ENCODE measurements around the gene CYP4F8.

The CYP4F8 gene

GRCh38 chr19:15651791-15652190, 36.8 kb downstream of the CYP4F8 start:
- TF ChIP-seq TAF1 (IDR thresholded peaks at IDR 0.05; ENCODE audit: borderline replicate concordance, low read depth, low read length) (no peak), POLR2AphosphoS5 (IDR thresholded peaks at IDR 0.05; ENCODE audit: low read depth, low read length) (no peak), POLR2A (IDR thresholded peaks at IDR 0.05; ENCODE audit: low read depth, low read length) (no peak)
- DNase-seq (ENCODE audit: insufficient read length) (no peak), FAIRE-seq (no peak)

GRCh38 chr19:15652559-15653278, 37.7 kb downstream of the CYP4F8 start:
- DNase-seq (ENCODE audit: insufficient read length) (no peak), FAIRE-seq (no peak)
- TF ChIP-seq POLR2A (IDR thresholded peaks at IDR 0.05; ENCODE audit: low read depth, low read length) (no peak), POLR2AphosphoS5 (IDR thresholded peaks at IDR 0.05; ENCODE audit: low read depth, low read length) (no peak)

DNA sequence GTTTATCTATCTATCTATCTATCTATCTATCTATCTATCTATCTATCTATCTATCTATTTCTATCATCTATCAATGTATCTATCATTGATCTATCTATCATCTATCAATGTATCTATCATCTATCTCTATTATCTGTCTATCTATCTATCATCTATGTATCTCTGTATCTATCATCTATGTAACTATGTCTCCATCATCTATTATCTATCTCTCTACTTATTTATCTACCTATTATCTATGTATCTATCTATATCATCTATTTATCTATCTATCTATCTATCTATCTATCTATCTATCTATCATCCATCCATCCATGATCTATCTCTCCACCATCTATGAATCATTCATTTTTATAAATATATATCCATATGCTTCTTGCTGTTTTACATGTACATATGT, 41.4 kb downstream of the CYP4F8 start:
- FAIRE-seq (no peak), DNase-seq (ENCODE audit: insufficient read length) (no peak)
- TF ChIP-seq TAF1 (IDR thresholded peaks at IDR 0.05; ENCODE audit: borderline replicate concordance, low read depth, low read length) (no peak), POLR2AphosphoS5 (IDR thresholded peaks at IDR 0.05; ENCODE audit: low read depth, low read length) (no peak), POLR2A (IDR thresholded peaks at IDR 0.05; ENCODE audit: low read depth, low read length) (no peak)

DNA sequence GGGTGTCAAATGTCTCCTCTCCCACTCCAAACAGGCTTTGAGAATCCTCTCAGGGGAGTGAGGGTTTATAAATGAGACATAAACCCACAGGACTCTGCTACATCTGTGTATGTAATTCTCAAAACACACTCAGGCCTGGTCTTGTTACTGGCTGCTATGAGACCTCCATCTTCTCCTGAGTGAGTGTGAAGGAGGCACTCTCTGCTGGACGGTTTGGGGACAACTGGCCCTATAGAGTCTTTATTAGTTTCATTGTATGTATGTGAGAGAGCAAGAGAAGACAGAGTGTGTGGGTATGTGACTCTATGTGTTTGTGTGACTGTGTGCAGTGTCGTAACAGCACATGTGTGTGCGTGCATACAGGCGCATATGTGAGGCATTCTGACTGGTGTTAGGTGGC, 48.2 kb downstream of the CYP4F8 start:
- FAIRE-seq (no peak), DNase-seq (ENCODE audit: insufficient read length) (no peak)
- no peak for TF ChIP-seq POLR2AphosphoS5 (IDR thresholded peaks at IDR 0.05; ENCODE audit: low read depth, low read length)
- TF ChIP-seq TAF1 (IDR thresholded peaks at IDR 0.05; ENCODE audit: borderline replicate concordance, low read depth, low read length), result no peak
- TF ChIP-seq POLR2A (IDR thresholded peaks at IDR 0.05; ENCODE audit: low read depth, low read length), result no peak

DNA sequence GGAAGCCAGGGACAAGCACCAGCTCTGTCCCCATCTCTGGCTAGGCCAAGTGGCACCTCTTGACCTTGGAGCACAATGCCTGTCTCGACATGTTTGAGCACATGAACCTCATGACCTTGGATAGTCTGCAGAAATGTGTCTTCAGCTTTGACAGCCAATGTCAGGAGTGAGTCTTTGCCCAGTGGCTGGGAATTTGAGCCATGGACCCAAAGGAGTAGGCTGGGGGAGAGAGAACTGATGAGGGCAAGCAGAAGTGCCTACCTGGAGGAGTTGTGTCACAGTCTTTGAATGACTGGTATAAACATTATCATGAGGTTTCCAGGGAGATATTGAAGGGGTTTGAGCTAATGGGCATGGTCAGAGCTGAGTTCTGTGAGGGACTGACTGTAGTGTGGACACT, 51.2 kb downstream of the CYP4F8 start:
- FAIRE-seq, result no peak
- DNase-seq (ENCODE audit: insufficient read length), result no peak
- TF ChIP-seq POLR2A (IDR thresholded peaks at IDR 0.05; ENCODE audit: low read depth, low read length) (no peak), POLR2AphosphoS5 (IDR thresholded peaks at IDR 0.05; ENCODE audit: low read depth, low read length) (no peak), TAF1 (IDR thresholded peaks at IDR 0.05; ENCODE audit: borderline replicate concordance, low read depth, low read length) (no peak)

DNA sequence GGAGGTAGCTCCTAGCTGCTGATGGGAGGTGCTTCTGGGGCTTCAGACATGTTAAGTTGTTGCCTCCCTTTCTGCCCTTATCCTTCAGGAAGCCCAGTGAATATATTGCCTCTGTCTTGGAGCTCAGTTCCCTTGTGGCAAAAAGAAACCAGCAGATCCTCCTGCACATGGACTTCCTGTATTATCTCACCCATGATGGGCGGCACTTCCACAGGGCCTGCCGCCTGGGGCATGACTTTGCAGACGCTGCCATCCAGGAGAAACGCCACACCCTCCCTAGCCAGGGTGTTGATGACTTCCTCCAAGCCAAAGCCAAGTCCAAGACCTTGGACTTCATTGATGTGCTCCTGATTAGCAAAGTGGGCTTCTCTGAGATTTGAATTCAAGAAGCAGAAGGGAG, 51.9 kb downstream of the CYP4F8 start:
- FAIRE-seq, result no peak
- no peak for TF ChIP-seq POLR2AphosphoS5 (IDR thresholded peaks at IDR 0.05; ENCODE audit: low read depth, low read length)
- no peak for TF ChIP-seq POLR2A (IDR thresholded peaks at IDR 0.05; ENCODE audit: low read depth, low read length)
- TF ChIP-seq TAF1 (IDR thresholded peaks at IDR 0.05; ENCODE audit: borderline replicate concordance, low read depth, low read length), result no peak
- no peak for DNase-seq (ENCODE audit: insufficient read length)

- DNase-seq (ENCODE audit: insufficient read length) (no peak), FAIRE-seq (no peak)
- TF ChIP-seq TAF1 (IDR thresholded peaks at IDR 0.05; ENCODE audit: borderline replicate concordance, low read depth, low read length) (no peak), POLR2A (IDR thresholded peaks at IDR 0.05; ENCODE audit: low read depth, low read length) (no peak), POLR2AphosphoS5 (IDR thresholded peaks at IDR 0.05; ENCODE audit: low read depth, low read length) (no peak)
Observed at GRCh38 chr19:15669440-15669839, 54.4 kb downstream of the CYP4F8 start.

- no peak for TF ChIP-seq POLR2AphosphoS5 (IDR thresholded peaks at IDR 0.05; ENCODE audit: low read depth, low read length)
- no peak for TF ChIP-seq TAF1 (IDR thresholded peaks at IDR 0.05; ENCODE audit: borderline replicate concordance, low read depth, low read length)
- no peak for TF ChIP-seq POLR2A (IDR thresholded peaks at IDR 0.05; ENCODE audit: low read depth, low read length)
- DNase-seq (ENCODE audit: insufficient read length) (no peak), FAIRE-seq (no peak)
Observed at GRCh38 chr19:15669891-15670290, 54.9 kb downstream of the CYP4F8 start.

DNA sequence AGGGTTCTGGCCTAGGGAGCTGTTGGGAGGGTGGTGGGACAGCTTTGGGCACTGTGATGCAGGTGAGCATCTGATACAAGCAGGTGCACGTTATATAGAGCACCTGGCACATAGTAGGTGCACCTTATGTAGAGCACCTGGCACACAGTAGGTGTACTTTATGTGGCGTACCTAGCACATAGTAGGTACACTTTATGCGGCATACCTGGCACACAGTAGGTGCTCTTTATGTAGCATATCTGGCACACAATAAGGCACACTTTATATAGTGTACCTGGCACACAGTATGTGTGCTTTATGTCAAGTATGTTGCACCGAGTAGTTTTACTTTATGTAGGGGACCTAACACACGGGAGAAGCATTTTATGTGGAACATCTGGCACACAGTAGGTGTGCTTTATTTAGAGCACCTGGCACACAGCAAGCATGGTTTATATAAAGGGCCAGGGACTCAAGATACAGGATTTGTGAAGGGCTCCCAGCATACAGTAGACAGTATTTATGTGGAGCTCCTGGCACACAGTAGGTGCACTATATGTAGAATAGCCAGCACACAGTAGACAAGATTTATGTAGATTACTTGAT, 56.3 kb downstream of the CYP4F8 start:
- DNase-seq (ENCODE audit: insufficient read length) (no peak), FAIRE-seq (no peak)
- no peak for TF ChIP-seq POLR2A (IDR thresholded peaks at IDR 0.05; ENCODE audit: low read depth, low read length)
- no peak for TF ChIP-seq POLR2AphosphoS5 (IDR thresholded peaks at IDR 0.05; ENCODE audit: low read depth, low read length)
- no peak for TF ChIP-seq TAF1 (IDR thresholded peaks at IDR 0.05; ENCODE audit: borderline replicate concordance, low read depth, low read length)

- DNase-seq (ENCODE audit: insufficient read length) (no peak), FAIRE-seq (no peak)
- TF ChIP-seq TAF1 (IDR thresholded peaks at IDR 0.05; ENCODE audit: borderline replicate concordance, low read depth, low read length), result no peak
- TF ChIP-seq POLR2AphosphoS5 (IDR thresholded peaks at IDR 0.05; ENCODE audit: low read depth, low read length), result no peak
- TF ChIP-seq POLR2A (IDR thresholded peaks at IDR 0.05; ENCODE audit: low read depth, low read length), result no peak
Observed at GRCh38 chr19:15671891-15672579, 57.0 kb downstream of the CYP4F8 start.

DNA sequence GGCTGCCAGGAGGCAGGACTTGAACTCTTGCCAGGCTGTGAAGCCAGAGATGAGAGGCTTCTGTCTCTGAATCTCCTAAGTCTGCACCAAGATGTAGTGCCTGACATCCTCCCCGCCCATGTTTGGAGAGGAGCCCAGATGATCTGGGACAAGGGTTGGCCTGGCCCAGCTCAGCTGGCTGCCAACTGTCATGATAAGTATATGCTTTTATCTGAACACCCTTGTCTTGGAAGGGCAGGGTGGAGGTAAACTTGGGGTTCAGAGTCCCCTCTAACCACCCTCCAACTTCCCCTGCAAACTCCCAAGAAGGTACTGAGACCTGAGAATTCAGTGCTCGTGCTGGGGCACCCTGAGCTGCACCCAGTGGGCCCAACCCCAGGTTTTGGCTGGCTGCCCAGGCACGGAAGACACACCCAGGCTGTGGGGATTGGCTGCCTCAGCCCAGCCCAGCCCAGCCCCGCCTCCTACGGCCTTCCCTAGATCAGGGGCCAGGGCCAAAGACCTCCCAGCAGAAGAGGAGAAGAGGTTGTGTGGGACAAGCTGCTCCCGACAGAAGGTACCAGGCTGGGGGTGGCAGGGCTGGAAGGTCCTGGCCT, 57.7 kb downstream of the CYP4F8 start, which contains the start of gene CYP4F12:
TSS of gene CYP4F12 (plus strand) at position 508 of the 596 bp plus-strand sequence. CDS start 443 bp downstream, outside the sequence.
- no peak for DNase-seq (ENCODE audit: insufficient read length)
- FAIRE-seq, result no peak
- no peak for TF ChIP-seq POLR2AphosphoS5 (IDR thresholded peaks at IDR 0.05; ENCODE audit: low read depth, low read length)
- TF ChIP-seq TAF1 (IDR thresholded peaks at IDR 0.05; ENCODE audit: borderline replicate concordance, low read depth, low read length), result no peak
- TF ChIP-seq POLR2A (IDR thresholded peaks at IDR 0.05; ENCODE audit: low read depth, low read length), result no peak

Measured in GM12892 (cell line).